Measurements from ENCODE around the gene MNX1.

Gene MNX1

DNA sequence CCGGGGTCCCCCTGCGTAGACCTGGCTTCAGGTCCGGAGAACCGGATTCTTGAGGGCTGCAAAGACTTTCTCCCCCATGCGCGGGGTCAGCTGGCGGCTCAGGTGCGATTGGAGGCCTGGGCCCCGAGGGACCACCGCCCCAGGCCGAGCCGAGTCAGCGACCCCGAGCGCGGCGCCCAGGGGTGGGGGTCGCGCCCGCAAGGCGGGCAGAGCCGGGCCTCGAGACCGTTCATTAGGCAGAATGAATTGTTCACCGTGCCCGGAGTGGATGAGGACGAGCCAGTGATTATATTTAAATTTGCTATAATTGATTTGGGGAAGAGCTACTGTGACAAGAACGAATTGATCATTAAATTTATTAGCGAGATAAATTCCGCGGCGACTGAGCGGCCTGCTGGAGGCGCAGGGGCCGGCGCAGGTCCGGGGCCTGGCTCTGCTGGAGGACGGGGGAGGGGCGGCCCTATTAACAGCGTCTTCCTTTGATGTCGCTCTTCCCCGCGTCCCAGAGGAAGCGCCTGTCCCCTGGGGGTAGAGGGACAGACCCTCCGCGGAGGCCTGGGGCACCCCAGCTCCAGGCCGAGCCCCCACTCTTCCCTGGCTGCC is 7.5 kb downstream of the MNX1 start:
- no peak for DNase-seq

DNA sequence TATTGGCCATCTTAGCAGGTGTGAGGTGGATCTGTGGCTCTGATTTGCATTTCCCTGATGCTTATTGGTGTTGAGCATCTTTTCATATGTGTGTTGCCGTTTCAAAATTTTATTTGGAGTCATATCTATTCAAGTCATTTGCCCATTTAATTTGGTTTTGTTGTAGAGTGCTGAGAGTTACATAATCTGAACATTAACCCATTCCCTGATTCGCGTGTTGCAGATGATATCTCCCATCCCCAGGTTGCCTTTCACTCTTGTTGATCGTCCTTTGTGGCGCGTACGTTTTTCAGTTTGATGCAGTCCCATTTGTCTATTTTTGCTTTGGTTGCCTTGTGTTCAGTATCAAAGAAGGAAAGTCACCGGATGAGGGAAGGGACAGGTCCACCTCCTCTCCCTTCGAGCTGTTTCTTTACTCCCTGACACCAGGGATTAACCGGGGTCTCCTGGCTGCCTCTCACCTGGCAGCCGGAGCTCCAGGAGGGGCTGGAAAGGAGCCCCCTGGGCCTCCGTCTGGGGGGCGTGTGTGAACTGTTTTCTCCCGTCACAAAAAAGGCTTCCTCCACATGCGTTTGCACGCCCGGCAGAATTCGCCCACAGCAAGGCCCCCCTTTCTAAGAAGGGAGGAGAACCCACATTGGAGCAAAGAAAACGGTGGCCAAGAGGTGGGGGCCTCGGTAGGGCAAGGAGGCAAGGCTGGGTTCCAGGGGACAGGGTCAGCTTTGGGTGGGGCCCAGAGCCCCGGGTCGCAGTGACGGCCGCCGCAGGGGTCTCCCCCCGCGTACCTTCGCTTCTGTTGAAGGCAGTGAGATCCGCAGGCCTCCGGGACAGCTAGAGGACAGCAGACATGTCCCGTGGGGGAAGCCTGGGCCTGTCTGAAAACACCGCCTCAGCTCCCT is 8.3 kb downstream of the MNX1 start:
- no peak for DNase-seq

More for the DNA sequence above, 7.5 kb downstream of the MNX1 start:
- ATAC-seq = no peak

DNA sequence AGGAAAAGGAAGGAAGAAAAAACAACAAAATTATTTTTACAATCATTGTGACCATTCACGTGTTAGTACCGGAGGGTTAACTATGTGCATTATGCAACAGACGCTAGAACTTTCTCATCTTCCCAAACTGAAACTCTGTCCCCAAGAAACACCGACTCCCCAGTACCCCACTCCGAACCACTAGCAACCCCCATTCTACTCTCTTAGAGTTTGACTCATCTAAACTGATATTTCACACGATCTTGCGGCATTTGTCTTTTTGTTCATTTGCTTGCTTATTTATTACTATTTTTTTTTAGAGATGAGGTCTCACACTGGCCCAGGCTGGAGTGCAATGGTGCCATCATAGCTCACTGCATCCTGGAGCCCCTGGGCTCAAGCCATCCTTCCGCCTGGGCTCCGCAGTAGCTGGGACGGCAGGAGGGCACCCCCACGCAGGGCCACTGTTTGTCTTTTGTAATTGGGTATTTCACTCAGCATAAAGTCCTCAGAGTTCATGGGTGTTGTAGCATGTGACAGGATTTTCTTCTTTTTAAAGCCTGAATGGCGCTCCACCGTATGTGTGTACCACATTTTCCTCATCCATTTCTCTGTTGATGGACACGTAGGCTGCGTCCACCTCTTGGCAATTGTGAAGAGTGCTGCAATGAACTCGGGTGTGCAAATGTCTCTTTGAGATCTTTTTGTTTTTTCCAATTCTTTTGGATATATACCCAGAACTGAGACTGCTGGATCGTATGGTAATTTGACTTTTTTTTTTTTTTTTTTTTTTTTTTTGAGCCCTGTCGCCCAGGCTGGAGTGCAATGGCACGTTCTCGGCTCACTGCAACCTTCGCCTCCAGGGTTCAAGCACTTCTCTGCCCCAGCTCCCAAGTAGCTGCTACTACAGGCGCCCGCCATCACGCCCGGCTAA is 9.5 kb downstream of the MNX1 start:
- no peak for DNase-seq
- ATAC-seq = no peak

More for the DNA sequence above, 8.3 kb downstream of the MNX1 start:
- no peak for ATAC-seq

DNA sequence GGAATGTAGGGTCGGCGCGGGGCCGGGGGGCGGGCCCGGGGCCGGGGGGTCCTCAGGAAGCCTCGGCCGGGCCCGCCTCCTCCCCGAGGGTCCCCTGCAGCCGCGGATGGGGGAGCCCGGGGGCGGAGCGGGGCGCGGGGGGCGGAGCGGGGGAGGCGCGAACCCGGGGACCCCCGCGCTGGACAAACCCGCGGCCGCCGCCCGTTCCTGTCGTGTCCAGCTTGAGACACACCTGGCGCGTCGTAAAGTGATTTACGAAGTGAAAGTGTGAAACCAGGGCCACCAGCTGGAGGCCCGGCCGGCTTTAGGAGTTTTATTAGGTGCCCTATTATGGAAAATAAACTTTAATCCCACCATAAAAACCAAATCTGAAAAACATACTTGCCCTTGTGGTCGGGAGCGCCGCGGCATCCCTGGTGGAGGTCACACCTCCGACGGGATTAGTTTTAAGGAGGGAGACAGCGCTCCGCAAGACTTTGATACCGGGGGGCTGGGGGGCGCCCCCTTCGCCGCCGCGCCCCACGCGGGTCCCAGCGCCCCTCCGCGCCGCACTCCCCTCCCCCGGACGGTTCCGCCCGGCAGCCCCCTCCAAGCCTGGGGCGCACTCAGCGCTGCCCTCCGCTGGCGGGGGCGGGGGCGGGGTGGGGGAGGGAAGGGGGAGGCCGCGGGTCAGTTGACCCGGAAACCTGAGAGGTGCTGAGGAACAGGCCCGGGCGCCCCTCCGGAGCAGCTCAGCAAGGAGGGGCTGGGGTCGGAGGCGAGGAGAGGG is 10.3 kb downstream of the MNX1 start:
- DNase-seq (no peak), ATAC-seq (no peak)

DNA sequence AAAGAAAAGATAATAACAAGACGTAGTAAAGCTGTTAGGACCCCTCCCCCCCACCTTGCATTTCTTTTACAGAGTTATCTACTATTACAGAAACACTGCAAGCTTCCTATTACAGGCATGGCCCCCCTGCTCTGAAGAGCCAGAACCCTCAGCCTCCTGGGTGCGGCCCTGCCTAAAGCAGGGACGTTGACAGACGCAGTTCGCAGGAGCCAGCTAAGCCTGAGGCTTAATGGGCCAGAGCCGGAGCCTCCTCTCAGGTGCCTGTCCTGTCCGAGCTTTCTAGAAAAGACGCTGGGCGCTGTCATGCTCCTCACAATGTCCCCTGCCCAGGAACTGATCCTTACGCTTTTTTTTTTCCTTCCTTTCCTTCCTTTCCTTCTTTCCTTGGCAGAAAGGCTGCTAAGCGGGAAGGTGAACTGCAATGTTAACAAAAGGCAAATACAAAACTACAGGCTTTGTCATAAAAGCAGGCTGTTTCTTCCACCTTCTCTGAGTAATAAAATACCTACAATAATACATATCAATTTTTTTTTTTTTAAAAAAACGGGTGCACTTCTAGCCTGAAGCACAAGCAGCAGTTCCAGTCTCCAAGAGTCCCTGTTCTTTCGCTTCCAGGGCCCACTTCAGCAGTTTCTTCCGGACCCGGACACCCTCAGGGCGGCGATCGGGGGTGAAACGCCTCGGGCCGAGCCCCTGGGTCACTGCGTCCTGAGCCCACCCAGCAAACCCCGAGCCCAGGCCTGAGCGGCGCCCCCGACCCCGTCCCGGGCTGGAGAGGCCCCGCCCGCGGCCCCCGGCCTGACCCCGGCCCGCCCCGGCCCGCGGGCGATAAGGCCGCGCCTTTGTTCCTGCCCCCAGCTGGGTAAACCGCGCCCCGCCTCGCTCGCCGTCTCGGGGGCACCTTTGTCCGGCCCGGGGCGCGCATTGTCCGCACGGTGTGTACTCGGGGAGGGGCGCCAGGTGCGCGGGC is 11.2 kb downstream of the MNX1 start:
- DNase-seq (no peak), ATAC-seq (no peak)

DNA sequence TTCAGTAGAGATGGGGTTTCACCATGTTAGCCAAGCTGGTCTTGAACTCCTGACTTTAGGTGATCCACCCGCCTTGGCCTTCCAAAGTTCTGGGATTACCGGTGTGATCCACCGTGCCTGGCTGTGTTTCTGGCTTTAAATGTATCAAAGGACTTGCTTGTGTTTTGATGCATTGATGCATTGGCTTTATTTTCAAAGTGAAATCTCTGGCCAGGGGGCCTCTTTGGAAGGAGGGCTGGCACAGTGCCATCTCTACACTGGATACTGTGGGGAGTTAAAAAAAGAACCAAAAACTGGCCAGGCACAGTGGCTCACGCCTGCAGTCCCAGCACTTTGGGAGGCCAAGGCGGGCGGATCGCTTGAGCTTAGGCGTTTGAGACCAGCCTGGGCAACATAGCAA is 16.0 kb downstream of the MNX1 start:
- DNase-seq (no peak), ATAC-seq (no peak)

DNA sequence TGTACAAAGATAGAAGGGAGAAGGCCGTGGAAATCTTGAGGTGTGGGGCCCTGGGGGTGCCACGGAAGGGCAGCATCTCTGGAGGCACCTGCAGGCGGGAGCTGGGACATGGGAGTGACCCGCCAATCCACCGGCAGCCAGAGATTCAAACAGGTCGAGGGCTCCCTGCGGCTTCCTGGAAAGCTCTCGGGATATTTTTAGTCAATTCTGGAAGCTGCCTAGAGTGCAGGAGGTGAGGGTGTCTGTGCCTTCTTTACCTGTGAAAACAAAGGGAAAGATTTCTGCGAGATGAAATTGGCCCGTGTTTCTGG is 16.6 kb downstream of the MNX1 start:
- no peak for DNase-seq
- ATAC-seq = no peak

DNA sequence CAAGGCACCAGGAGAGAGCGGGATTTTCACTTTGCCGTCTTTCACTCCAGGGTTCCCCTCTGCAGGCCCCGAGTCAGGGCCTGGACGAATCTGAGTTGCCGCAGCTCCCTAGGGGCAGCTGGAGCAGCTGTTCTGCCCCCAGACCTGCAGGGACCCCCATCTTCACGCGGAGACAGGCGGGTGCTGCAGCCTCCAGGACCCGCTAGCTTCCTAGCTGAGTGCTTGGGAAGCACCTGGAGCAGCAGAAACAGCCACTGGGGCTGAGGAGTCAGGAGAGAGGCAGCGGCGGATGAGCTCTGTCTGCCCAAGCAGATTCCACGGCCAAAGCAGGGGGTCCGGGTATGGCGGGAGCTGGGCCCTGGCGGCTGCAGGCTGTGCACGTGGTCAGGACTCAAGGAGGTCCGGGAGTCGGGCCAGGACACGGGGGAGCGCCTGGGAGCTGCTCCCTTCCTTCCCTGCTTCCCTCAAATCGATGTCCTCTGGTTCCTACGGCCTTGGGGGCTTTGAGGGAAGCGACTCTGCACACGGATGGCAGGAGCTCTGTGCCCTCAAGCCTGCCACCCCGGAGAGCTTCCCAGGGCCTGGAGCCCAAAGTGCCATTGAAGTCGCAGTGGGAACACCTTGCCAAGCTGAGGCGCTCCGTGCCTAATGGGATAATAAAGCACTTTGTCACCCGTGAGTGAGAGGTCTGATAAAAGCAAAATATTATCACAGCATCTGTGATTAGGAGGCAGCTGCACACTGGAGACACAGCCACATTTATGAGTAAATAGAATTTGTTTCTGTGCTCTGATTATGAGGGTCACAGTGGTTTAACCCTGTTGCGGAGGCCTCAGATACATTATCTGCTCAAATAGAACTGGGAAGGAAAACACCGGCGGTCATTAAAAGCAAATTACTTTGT is 17.2 kb downstream of the MNX1 start:
- ATAC-seq (no peak), DNase-seq (no peak)

DNA sequence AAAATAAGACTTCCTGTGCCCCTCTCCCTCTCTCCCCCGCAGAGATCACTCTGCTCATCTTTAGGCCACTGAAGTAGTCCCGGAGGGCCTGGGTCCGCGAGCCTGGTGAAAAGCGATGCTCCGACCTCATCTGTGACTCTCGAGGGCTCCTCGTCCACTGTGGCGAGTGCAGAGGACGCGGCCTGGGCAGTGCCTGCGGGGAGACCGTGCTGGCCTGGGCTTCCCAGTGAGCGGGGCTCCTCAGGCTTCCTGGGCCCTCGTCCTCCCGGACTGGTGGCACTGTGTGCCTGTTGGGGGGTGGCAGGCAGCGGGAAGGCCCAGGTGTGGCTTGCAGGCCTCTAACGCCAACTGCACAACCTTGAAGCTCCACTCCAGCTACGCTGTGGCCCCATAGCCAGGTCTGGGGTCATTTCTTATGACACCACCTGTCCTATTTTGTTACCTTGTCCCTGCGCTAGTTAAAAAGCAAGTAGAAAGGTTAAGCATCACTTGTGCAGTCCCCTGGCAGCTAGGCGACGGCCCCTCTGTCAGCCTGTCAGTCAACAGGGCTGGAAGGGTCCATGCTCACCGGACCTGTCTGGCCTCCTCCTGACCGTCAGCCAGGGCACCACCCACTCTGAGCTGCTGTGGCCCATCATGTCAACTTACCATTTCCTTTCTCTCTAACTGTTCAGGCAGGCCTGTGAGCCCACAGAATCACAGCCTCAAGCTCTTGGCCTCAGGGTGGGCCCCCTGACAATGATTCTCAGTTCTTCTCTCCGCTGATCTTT is 20.5 kb downstream of the MNX1 start:
- DNase-seq = no peak
- no peak for ATAC-seq

DNA sequence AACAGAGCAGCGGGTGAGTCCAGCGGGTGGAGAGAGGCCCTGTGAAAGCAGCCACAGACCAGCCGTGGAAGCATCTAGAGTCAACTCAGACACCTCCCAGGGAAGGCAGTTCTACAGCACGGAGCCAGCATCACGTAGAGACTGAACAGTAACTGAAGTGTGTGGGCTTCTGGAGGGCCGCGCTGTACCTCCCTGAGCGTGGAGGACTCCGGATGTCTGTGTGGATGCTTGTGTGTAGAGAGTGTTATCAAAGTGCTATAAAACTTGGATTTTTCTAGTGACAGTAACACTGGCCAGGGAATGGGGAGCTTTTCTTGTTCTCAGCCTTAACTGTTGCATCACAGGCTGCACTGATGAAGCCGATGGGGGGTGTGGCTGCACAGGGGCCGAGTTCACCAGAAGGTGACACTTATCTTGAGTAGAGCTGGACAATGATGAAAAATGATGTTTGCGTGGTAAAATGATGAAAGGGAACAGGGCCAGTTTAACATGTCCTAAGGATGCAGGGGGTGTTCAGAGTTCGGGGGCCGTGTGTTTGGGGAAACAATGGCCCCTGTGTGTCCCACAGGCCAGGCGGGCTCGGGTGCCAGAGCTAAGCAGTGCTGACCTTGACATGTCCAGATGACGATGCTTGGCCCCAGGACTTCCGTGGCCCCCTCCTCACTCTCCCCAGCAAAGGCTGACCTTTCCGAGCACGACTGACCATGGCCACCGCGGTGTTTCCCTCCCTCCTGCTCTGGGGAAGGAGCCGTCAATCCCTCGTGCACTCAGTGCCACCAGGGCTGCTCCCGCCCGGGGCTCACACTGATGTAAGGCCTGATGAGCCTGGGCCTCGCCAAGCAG is 21.9 kb downstream of the MNX1 start:
- no peak for DNase-seq
- no peak for ATAC-seq

DNA sequence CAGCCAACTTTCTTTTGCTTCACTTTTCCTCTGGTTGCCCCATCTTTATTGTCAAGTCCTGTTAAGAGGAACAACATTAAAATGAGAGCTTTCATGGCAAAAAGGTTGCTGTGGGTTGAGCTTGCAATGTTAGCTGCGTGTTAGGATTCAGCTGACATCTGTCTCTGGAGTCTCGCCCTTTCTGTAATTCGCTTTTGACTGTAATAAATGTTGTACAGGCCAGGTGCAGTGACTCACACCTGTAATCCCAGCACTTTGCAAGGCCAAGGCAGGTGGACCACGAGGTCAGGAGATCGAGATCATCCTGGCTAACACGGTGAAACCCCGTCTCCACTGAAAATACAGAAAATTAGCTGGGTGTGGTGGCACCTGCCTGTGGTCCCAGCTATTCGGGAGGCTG is 24.1 kb downstream of the MNX1 start:
- DNase-seq (no peak), ATAC-seq (no peak)

DNA sequence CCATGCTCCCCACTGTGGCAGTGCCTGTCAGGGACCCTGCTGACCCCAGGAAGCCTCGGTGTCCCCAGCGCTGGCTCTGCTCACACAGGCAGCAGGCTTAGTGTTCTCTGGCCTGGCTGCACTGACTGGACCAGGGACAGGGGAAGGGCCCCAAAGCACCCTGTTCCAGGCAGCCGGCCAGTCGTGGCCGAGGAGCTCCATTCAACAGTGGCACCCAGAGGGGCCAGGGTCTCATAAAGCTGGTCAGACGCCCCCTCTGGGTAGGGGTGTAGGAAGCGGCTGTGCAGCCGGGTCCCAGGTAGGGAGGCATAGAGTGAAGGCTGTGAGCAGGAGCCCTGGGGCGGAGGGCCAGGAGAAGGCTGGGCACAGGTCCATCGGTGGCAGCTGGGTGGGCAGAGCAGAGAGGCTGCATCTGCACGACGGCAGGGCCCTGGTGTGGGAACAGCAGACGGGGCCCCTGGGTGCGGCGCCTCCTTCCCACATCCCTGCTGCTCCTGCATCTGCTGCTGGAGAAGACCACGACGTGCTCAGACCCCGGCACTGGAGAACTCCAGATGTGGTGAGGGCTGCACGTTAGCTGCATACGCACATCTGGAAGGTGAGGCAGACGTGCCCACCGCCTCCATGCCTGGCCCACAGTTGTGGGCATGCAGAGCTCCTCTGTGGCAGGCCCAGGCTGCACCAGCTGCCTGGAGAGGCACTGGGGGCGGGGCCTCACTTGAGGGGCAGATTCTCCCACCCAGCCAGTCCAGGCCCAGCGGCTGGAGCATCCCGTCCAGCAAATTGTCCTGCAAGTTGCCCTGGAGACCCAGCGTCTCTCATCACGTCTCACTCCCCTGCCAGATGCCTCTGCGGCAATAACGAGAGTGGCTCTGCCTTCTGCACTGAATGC is 25.1 kb downstream of the MNX1 start:
- DNase-seq (no peak), ATAC-seq (no peak)

DNA sequence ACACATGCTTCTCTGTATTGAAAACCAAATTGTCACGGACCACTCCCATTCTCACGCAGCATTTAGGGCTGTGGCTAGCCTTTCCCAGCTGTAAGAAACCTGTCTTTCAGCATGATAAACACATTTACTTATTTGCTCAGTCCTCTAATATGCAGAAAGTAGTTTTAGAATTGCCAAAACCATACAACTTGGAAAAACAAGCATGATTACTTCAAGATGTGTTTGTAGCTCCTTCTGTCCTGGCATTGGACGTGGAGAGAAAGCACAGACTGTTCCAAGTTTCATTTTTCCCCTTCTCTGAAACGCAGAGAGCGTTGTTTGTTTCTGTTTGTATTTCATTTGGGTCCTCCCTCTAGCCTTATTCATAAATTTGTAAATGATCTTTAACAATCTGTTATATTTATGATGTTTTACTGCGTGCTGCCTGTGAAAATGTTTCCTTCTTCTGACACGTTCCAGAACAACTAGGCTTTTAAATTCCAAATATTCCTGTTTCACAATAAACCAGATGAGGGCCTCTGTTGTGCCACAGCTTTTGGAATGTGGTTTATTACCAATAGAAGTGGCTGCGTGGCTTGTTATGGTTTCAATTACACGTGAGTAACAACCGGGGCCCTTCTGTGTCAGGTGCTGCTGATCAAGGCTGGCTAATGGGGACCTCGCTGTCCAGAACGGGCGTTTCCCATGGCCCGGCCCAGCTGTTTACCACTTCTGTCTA is 26.1 kb downstream of the MNX1 start:
- no peak for DNase-seq
- no peak for ATAC-seq

DNA sequence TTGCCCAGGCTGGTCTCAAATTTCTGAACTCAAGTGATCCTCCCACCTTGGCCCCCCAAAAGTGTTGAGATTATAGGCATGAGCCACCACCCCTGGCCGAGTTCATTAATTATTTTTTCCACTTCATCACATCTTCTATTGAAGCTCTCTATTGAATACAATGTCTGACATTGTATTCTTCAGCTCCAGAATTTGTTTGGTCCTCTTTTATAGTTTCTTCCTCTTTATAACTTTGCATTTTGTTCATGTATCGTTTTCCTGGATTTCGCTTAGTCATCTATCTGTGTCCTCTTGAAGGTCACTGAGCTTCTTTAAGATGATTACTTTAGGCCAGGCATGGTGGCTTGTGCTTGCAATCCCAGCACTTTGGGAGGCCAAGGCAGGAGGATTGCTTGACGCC is 30.8 kb downstream of the MNX1 start:
- no peak for ATAC-seq
- DNase-seq = no peak

DNA sequence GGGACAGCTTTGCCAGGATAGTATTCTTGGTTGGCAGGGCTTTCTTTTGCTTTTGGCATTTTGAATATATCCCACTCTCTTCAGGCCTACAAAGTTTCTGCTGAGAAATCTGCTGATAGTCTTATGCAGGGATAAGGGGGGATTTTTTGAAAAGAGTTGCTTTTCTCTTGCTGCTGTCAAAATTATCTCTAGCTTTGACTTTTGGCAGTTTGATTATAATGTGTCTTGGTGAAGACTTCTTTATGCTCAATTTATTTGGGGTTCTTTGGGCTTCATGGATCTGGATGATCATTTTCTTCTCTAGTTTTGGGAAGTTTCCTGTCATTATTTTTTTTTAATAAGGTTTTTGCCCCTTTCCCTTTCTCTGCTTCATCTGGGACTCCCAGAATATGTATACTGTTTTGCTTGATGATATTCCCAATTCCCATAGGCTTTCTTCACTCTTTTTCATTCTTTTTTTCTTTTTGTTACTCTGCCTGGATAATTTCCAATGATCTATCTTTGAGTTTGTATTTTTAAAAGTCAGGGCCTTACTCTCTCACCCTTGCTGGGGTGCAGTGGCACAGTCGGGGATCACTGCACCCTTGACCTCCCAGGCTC is 31.4 kb downstream of the MNX1 start:
- DNase-seq = no peak
- no peak for ATAC-seq

DNA sequence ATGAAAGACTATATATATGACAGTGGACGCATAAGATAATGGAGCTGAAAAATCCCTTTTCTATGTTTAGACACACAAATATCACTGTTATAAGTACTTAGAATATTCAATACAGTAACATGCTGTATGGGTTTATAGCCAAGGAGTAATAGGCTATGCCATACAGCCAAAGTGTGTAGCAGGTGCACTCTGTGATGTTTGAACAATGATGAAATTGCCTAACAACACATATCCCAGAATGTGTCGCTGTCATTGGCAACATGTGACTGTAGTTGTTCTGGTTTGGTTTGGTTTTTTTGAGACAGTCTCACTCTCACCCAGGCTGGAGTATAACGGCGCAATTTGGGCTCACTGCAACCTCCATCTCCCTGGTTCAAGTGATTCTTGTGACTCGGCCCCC is 34.8 kb downstream of the MNX1 start:
- ATAC-seq (no peak), DNase-seq (no peak)

All from stimulated activated naive CD8-positive, alpha-beta T cell treated with anti-CD3 and anti-CD28 coated beads, Interleukin-15, Interleukin-2, amounts not matched to agents 100 U/mL and 50 U/mL, for 24 hours (primary cell).